GM19395 (cell line): ENCODE measurements around the gene LRRC27.
"Not testable (repeated sequence)": the region's sequence is repeated elsewhere in the genome, so short reads cannot be mapped to it uniquely, and the experiment has no call there.

ENCODE experiments used
- ATAC-seq: cut with Tn5 transposase; IDR thresholded peaks from one replicate; pipeline ENCODE4 v1.9.1; 2021; ENCODE audit warnings: mild to moderate bottlenecking, moderate library complexity; ENCODE audit not compliant: unreplicated experiment

The LRRC27 gene

GRCh38 chr10:132331601-132332432 is at the start of gene LRRC27:
LRRC27 (plus strand) TSS chr10:132332193; CDS start chr10:132333525, 1,332 bp downstream.
- peak; percentile 66 for ATAC-seq

GRCh38 chr10:132282667-132283603 is 49.1 kb upstream of the LRRC27 start:
- ATAC-seq: no peak

GRCh38 chr10:132283604-132284382 is 48.2 kb upstream of the LRRC27 start:
- no peak for ATAC-seq

- no peak for ATAC-seq
Measured at GRCh38 chr10:132289439-132289838, 42.6 kb upstream of the LRRC27 start.

- no peak for ATAC-seq
Measured at GRCh38 chr10:132290631-132291030, 41.4 kb upstream of the LRRC27 start.

GRCh38 chr10:132291826-132292225 is 40.2 kb upstream of the LRRC27 start:
- ATAC-seq: no peak

GRCh38 chr10:132292287-132293200 is 39.4 kb upstream of the LRRC27 start:
- no peak for ATAC-seq

GRCh38 chr10:132293201-132293812 is 38.7 kb upstream of the LRRC27 start:
- ATAC-seq: no peak

GRCh38 chr10:132293813-132294520 is 38.0 kb upstream of the LRRC27 start:
- no peak for ATAC-seq

GRCh38 chr10:132294561-132295318 is 37.3 kb upstream of the LRRC27 start:
- no peak for ATAC-seq

GRCh38 chr10:132295481-132295880 is 36.5 kb upstream of the LRRC27 start:
- not testable (repeated sequence) for ATAC-seq

- ATAC-seq: no peak
Measured at GRCh38 chr10:132296666-132297443, 35.1 kb upstream of the LRRC27 start.

GRCh38 chr10:132297526-132297925 is 34.5 kb upstream of the LRRC27 start:
- no peak for ATAC-seq

GRCh38 chr10:132298038-132298881 is 33.7 kb upstream of the LRRC27 start:
- no peak for ATAC-seq

GRCh38 chr10:132299371-132300336 is 32.3 kb upstream of the LRRC27 start:
- no peak for ATAC-seq
